HG03103 (cell line): ENCODE results near the gene ADAMTS1.
"Not testable (repeated sequence)": the region's sequence is repeated elsewhere in the genome, so short reads cannot be mapped to it uniquely, and the experiment has no call there.

ENCODE experiments used
- ATAC-seq: cut with Tn5 transposase; IDR thresholded peaks from one replicate; pipeline ENCODE4 v1.9.1; 2021; ENCODE audit warnings: low read depth; ENCODE audit not compliant: unreplicated experiment

The ADAMTS1 gene

GRCh38 chr21:26845066-26845758 is at the start of gene ADAMTS1:
ADAMTS1 (minus strand) TSS chr21:26845409; CDS start chr21:26844954, 455 bp downstream.
- ATAC-seq: no peak

- no peak for ATAC-seq
These were observed 46.9 kb upstream of the ADAMTS1 start for GRCh38 chr21:26892151-26892550.

GRCh38 chr21:26888931-26889330 is 43.7 kb upstream of the ADAMTS1 start:
- no peak for ATAC-seq

- no peak for ATAC-seq
These were observed 43.0 kb upstream of the ADAMTS1 start for GRCh38 chr21:26888256-26888655.

- ATAC-seq: no peak
These were observed 42.0 kb upstream of the ADAMTS1 start for GRCh38 chr21:26887251-26887650.

GRCh38 chr21:26884436-26884835 is 39.2 kb upstream of the ADAMTS1 start:
- ATAC-seq: no peak

- ATAC-seq: no peak
These were observed 38.6 kb upstream of the ADAMTS1 start for GRCh38 chr21:26883768-26884167.

- no peak for ATAC-seq
These were observed 36.5 kb upstream of the ADAMTS1 start for GRCh38 chr21:26881504-26882228.

GRCh38 chr21:26877018-26877417 is 31.8 kb upstream of the ADAMTS1 start:
- ATAC-seq: no peak

GRCh38 chr21:26874347-26874746 is 29.1 kb upstream of the ADAMTS1 start:
- ATAC-seq: no peak

- ATAC-seq: no peak
These were observed 20.6 kb upstream of the ADAMTS1 start for GRCh38 chr21:26865857-26866256.

- ATAC-seq: not testable (repeated sequence)
These were observed 11.7 kb upstream of the ADAMTS1 start for GRCh38 chr21:26856871-26857350.

GRCh38 chr21:26854695-26855094 is 9.5 kb upstream of the ADAMTS1 start:
- ATAC-seq: not testable (repeated sequence)

GRCh38 chr21:26852423-26852822 is 7.2 kb upstream of the ADAMTS1 start:
- ATAC-seq: no peak

GRCh38 chr21:26851109-26851944 is 6.1 kb upstream of the ADAMTS1 start:
- no peak for ATAC-seq

- no peak for ATAC-seq
These were observed 5.0 kb upstream of the ADAMTS1 start for GRCh38 chr21:26850116-26850643.

GRCh38 chr21:26849428-26850115 is 4.4 kb upstream of the ADAMTS1 start:
- no peak for ATAC-seq

GRCh38 chr21:26847921-26848320 is 2.7 kb upstream of the ADAMTS1 start:
- no peak for ATAC-seq

GRCh38 chr21:26847002-26847401 is 1.8 kb upstream of the ADAMTS1 start:
- ATAC-seq: no peak
